ENCODE results near the gene HSPG2. TPM values are rescaled to one million over a fixed set of nuclear protein-coding genes. Genes with fewer than 3 reads are reported as not detected.
A peak's percentile ranks its signal among the peaks of the same experiment; 100 is the strongest.

Gene HSPG2
- total and polyA plus RNA-seq, 11 donors = 164 to 608 (median 304) TPM

DNA sequence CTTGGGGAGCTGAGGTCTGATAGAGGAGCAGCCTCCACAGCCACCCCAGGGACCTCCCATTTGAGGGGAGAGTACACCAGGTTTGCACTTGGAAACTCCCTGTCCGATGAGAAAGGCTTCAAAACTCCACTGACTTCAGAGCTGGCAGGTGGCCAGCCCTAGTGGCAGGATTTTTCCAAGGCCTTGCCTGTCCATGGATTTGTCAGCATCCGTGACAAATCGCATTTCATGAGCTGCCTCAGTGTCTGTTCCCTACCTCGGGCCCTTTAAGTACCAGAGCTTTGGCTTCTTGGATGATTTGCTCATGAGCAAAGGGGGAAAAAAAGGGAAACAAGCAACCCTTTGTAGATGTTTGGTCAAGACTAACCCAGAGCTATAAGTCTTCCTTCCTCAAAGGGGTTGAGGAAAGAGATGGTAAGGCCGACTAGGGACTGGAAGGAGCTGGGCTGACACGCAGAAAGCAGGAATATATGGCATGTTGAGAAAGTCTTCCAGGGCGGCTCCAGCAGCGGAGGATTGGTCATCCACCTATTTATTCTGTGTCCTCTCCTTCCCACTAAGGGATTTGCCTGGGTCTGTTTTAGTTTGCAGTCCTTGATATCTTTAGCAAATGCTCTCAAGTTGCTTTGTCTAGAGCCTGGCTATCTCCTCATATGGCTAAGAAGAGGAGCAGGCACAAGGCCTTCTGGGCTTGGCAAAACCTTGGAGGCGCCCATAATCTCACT, 2.7 kb upstream of the HSPG2 start:
- peak overlapping the region; percentile 57 to 91 (median 88) for H3K27ac ChIP-seq
- peaks cover 19 to 88% (median 62%) of the 10 kb centered on the region in 12 donors for H3K4me1 ChIP-seq
- 30 to 35% (median 32%) methylated on average over 9 of the region's 9 CpGs for WGBS, 4 donors
- no peak overlapping the region for H3K4me3 ChIP-seq
- ATAC-seq = peak; percentile 13 to 62 (median 42)
- intact Hi-C loops (cut with DNase I) = loop anchor here in 8 of 10 donors (5.0 kb wide), 2 partner anchors 38 to 43 kb away; no protein-coding TSS in a partner anchor
- peaks cover 0 to 4% (median 0%) of the 10 kb centered on the region in 9 donors for H3K36me3 ChIP-seq
- peak; percentile 86 to 94 (median 93) for DNase-seq
- TF ChIP-seq, protein P1, sequence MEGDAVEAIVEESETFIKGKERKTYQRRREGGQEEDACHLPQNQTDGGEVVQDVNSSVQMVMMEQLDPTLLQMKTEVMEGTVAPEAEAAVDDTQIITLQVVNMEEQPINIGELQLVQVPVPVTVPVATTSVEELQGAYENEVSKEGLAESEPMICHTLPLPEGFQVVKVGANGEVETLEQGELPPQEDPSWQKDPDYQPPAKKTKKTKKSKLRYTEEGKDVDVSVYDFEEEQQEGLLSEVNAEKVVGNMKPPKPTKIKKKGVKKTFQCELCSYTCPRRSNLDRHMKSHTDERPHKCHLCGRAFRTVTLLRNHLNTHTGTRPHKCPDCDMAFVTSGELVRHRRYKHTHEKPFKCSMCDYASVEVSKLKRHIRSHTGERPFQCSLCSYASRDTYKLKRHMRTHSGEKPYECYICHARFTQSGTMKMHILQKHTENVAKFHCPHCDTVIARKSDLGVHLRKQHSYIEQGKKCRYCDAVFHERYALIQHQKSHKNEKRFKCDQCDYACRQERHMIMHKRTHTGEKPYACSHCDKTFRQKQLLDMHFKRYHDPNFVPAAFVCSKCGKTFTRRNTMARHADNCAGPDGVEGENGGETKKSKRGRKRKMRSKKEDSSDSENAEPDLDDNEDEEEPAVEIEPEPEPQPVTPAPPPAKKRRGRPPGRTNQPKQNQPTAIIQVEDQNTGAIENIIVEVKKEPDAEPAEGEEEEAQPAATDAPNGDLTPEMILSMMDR (IDR thresholded peaks at IDR 0.05) = peak in 10 of 12 donors; percentile 27 to 65 (median 54)
- TF ChIP-seq POLR2A (IDR thresholded peaks at IDR 0.05) = peak in 1 of 2 donors; percentile 27
- no peaks in the 10 kb centered on the region for H3K27me3 ChIP-seq
- no peaks in the 10 kb centered on the region for H3K9me3 ChIP-seq

DNA sequence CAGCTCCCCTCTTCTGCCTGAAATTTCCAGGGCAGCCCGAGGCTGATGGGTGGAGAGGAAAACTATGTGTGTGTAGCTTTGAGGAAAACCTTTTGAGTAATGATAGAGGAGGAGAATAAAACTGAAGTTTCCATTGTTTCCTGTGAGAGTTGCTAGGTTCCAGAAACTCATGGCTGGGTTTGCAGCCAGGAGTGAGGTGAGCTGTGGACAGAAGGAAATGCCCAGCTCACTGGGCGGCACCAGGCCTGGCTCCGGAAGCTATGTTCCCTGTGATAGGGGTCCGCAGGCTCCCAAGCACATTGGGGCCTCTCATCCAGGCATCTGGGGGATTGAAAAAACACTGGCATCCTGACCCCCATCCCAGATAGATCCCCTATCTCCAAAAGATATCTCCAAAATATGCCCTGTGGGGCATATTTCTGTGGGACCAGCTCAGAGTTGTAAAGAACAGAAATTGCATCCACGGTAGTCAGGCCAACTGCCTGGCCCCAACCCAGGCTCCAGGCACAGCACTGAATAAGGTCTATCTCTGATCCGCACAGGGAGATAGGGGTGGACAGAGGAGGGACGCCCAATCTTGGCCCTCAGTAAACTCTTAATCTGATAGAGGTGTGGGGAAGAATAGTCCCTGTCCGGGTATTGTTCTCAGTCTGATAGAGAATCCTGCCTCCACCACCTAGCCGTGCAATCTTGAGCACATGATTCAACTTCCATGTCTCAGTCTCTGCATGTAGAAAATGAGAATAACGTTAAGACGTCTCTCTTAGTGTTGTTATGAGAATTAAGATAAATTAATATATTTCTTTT, 1.8 kb upstream of the HSPG2 start:
- no peaks in the 10 kb centered on the region for H3K27me3 ChIP-seq
- H3K27ac ChIP-seq = peak overlapping the region; percentile 57 to 91 (median 88)
- H3K4me3 ChIP-seq = no peak overlapping the region
- TF ChIP-seq, protein P1 (IDR thresholded peaks at IDR 0.05) = no peak
- TF ChIP-seq POLR2A (IDR thresholded peaks at IDR 0.05) = no peak
- H3K4me1 ChIP-seq = peaks cover 17 to 86% (median 57%) of the 10 kb centered on the region in 12 donors
- peak in 3 of 4 donors; percentile 4 to 21 (median 5) for ATAC-seq
- no peak for DNase-seq
- no peaks in the 10 kb centered on the region for H3K9me3 ChIP-seq
- WGBS, 4 donors = 33 to 49% (median 39%) methylated on average over 11 of the region's 11 CpGs
- H3K36me3 ChIP-seq = peaks cover 0 to 4% (median 0%) of the 10 kb centered on the region in 9 donors
- intact Hi-C loops (cut with DNase I) = loop anchor here in 8 of 10 donors (5.0 kb wide), 2 partner anchors 37 to 42 kb away; no protein-coding TSS in a partner anchor

DNA sequence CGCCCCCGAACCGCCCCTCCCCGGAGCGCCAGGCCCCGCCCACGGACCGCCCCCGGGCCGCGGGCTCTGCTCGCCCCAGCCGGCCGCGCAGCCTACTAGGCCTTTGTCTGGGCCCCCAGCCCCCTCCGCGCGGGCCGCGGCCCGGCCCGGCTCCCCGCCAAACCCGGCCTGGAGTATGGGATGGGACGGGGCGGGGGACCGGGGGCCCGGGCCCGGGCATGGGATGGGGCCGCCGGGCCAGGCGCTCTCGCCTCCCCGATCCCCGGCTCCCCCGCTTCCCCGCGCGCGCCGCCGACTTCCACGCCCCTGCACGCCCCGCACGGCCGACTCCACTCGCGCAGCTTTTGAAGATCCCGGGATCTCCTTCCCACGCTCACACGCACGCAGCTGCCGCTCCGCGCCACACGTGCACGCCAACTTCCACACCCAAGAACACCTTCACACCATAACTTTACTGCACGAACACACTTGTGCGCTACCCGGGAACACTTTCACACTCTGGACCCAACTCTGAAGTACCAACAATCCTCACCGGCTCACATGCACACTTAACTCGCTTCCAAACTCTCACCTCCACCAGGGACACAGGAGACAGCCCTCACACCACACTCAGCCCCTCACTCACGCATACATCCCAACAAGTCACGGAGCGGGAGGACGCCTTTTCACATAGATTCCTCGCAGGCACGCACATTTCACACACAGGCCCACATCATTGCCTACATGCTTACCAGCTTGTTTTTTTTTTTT, 437 bp upstream of the HSPG2 start:
- peak overlapping the region; percentile 57 to 91 (median 88) for H3K27ac ChIP-seq
- DNase-seq (peak; percentile 87 to 94 (median 90)), ATAC-seq (peak; percentile 23 to 81 (median 66))
- intact Hi-C loops (cut with DNase I) = loop anchor here in 9 of 10 donors (2.0 to 5.0 kb wide), 3 partner anchors 35 to 40 kb away; no protein-coding TSS in a partner anchor
- peak overlapping the region; percentile 14 to 98 (median 50) for H3K4me3 ChIP-seq
- 7 to 33% (median 11%) methylated on average over 14 to 68 of the region's 69 CpGs for WGBS, 4 donors
- TF ChIP-seq, protein P1 (IDR thresholded peaks at IDR 0.05) = no peak
- TF ChIP-seq POLR2A (IDR thresholded peaks at IDR 0.05) = peak in 1 of 2 donors; percentile 69
- no peaks in the 10 kb centered on the region for H3K27me3 ChIP-seq
- peaks cover 0 to 10% (median 0%) of the 10 kb centered on the region in 9 donors for H3K36me3 ChIP-seq
- peaks cover 21 to 86% (median 62%) of the 10 kb centered on the region in 12 donors for H3K4me1 ChIP-seq
- H3K9me3 ChIP-seq = no peaks in the 10 kb centered on the region
